Mucosa of gallbladder (tissue), 1 donor: Measurements from ENCODE around the gene SEMA7A. TPM values are rescaled to one million over a fixed set of nuclear protein-coding genes. Genes with fewer than 3 reads are reported as not detected.
A peak's percentile ranks its signal among the peaks of the same experiment; 100 is the strongest.

Experiments
- DNase-seq: peaks from one replicate; pipeline ENCODE4 v3.0.0-alpha.2; 2020; ENCODE audit warnings: low spot score
- total RNA-seq: library from RNA; stranded (reverse); gene quantifications from one replicate; pipeline ENCODE4 v1.2.1, GENCODE V29; 2021
- donor health status: DM: no; HTN: no; CAD: no.

SEMA7A gene
- total RNA-seq, 1 donor from 2014 or later: 3.2 TPM

- DNase-seq: no peak
Observed at GRCh38 chr15:74430510-74430951, 3.2 kb downstream of the SEMA7A start.

- no peak for DNase-seq
Observed at GRCh38 chr15:74429781-74430400, 3.9 kb downstream of the SEMA7A start.

GRCh38 chr15:74428970-74429780 lies 4.6 kb downstream of the SEMA7A start:
- no peak for DNase-seq

GRCh38 chr15:74428442-74428787 lies 5.3 kb downstream of the SEMA7A start:
- no peak for DNase-seq

- no peak for DNase-seq
Observed at GRCh38 chr15:74427607-74428441, 5.9 kb downstream of the SEMA7A start.

- no peak for DNase-seq
Observed at GRCh38 chr15:74426404-74427281, 7.1 kb downstream of the SEMA7A start.

- DNase-seq: no peak
Observed at GRCh38 chr15:74425630-74426029, 8.1 kb downstream of the SEMA7A start.

- DNase-seq: no peak
Observed at GRCh38 chr15:74424901-74425528, 8.7 kb downstream of the SEMA7A start.

- DNase-seq: no peak
Observed at GRCh38 chr15:74423431-74424257, 10.1 kb downstream of the SEMA7A start.

GRCh38 chr15:74422652-74423430 lies 10.9 kb downstream of the SEMA7A start:
- DNase-seq: no peak

- DNase-seq: no peak
Observed at GRCh38 chr15:74422265-74422651, 11.5 kb downstream of the SEMA7A start.

- DNase-seq: no peak
Observed at GRCh38 chr15:74421302-74422245, 12.2 kb downstream of the SEMA7A start.

- peak; percentile 51 for DNase-seq
Observed at GRCh38 chr15:74420193-74420905, 13.4 kb downstream of the SEMA7A start.

- DNase-seq: no peak
Observed at GRCh38 chr15:74419432-74419831, 14.3 kb downstream of the SEMA7A start.

- no peak for DNase-seq
Observed at GRCh38 chr15:74418575-74419338, 15.0 kb downstream of the SEMA7A start.

GRCh38 chr15:74417670-74418069 lies 16.1 kb downstream of the SEMA7A start:
- DNase-seq: no peak

GRCh38 chr15:74417225-74417624 lies 16.5 kb downstream of the SEMA7A start:
- DNase-seq: no peak
